GM10847 (cell line): Measurements from ENCODE around the gene SSBP2.

Source experiments
- POLR2A ChIP-seq: IDR thresholded peaks from 2 replicates; pipeline ENCODE4 v1.6.1; 2011; ENCODE audit not compliant: insufficient read length; ENCODE audit errors: extremely low read depth

Gene SSBP2

GRCh38 chr5:81755320-81755719 is 4.4 kb upstream of the SSBP2 start:
- TF ChIP-seq POLR2A: no peak

GRCh38 chr5:81754621-81755020 is 3.7 kb upstream of the SSBP2 start:
- no peak for TF ChIP-seq POLR2A

GRCh38 chr5:81753429-81753828 is 2.5 kb upstream of the SSBP2 start:
- TF ChIP-seq POLR2A: no peak

- TF ChIP-seq POLR2A: no peak
These were observed 1.7 kb upstream of the SSBP2 start for GRCh38 chr5:81752644-81752963.

- TF ChIP-seq POLR2A: no peak
These were observed 1.1 kb upstream of the SSBP2 start for GRCh38 chr5:81751836-81752643.

GRCh38 chr5:81750308-81751008 is 439 bp downstream of the SSBP2 start:
- TF ChIP-seq POLR2A: no peak

- TF ChIP-seq POLR2A: no peak
These were observed 1.2 kb downstream of the SSBP2 start for GRCh38 chr5:81749561-81750307.

- no peak for TF ChIP-seq POLR2A
These were observed 1.7 kb downstream of the SSBP2 start for GRCh38 chr5:81749192-81749560.

GRCh38 chr5:81748556-81748955 is 2.3 kb downstream of the SSBP2 start:
- no peak for TF ChIP-seq POLR2A

GRCh38 chr5:81747030-81747429 is 3.9 kb downstream of the SSBP2 start:
- no peak for TF ChIP-seq POLR2A

- no peak for TF ChIP-seq POLR2A
These were observed 10.1 kb downstream of the SSBP2 start for GRCh38 chr5:81740758-81741157.

GRCh38 chr5:81739291-81739690 is 11.6 kb downstream of the SSBP2 start:
- TF ChIP-seq POLR2A: no peak

- TF ChIP-seq POLR2A: no peak
These were observed 21.6 kb downstream of the SSBP2 start for GRCh38 chr5:81729276-81729675.

- TF ChIP-seq POLR2A: no peak
These were observed 22.6 kb downstream of the SSBP2 start for GRCh38 chr5:81728301-81728700.

GRCh38 chr5:81726297-81726696 is 24.6 kb downstream of the SSBP2 start:
- no peak for TF ChIP-seq POLR2A

GRCh38 chr5:81724571-81724970 is 26.3 kb downstream of the SSBP2 start:
- no peak for TF ChIP-seq POLR2A

- no peak for TF ChIP-seq POLR2A
These were observed 26.8 kb downstream of the SSBP2 start for GRCh38 chr5:81724108-81724507.

- no peak for TF ChIP-seq POLR2A
These were observed 29.8 kb downstream of the SSBP2 start for GRCh38 chr5:81721049-81721448.
